Left lung (tissue), 10 donors: ENCODE data around the gene PBXIP1. TPM values are rescaled to one million over a fixed set of nuclear protein-coding genes. Genes with fewer than 3 reads are reported as not detected.

Experiments
- ATAC-seq: fragments of 200-7000 bp; cut with Tn5 transposase; one replicate; pipeline ENCODE4 v1.9.1; 2020; ENCODE audit warnings: moderate library complexity
- DNase-seq, 4 donors: peaks; one replicate each; pipeline ENCODE4 v3.0.0-alpha.2; 2013 to 2020
- H3K27ac ChIP-seq, 2 donors: fragments of 200-600 bp; sonication (generic) in 1 of 2; one replicate each; pipeline versions ENCODE4 v1.5.0 to v1.8.0; 2020 to 2021
- H3K27me3 ChIP-seq, 2 donors: fragments of 200-600 bp; sonication (generic) in 1 of 2; one replicate each; pipeline versions ENCODE4 v1.5.0 to v1.8.0; 2020 to 2021
- H3K36me3 ChIP-seq, 2 donors: fragments of 200-600 bp; sonication (generic) in 1 of 2; one replicate each; pipeline versions ENCODE4 v1.5.0 to v1.8.0; 2020 to 2021
- H3K4me1 ChIP-seq, 2 donors: fragments of 200-600 bp; one replicate each; pipeline ENCODE4 v1.8.0; 2021
- H3K4me3 ChIP-seq, 2 donors: fragments of 200-600 bp; sonication (generic) in 1 of 2; one replicate each; pipeline versions ENCODE4 v1.5.0 to v1.8.0; 2020 to 2021; ENCODE audit warnings: mild to moderate bottlenecking in 1 of 2
- H3K9me3 ChIP-seq, 2 donors: fragments of 200-600 bp; sonication (generic) in 1 of 2; one replicate each; pipeline versions ENCODE4 v1.5.0 to v1.8.0; 2020 to 2021
- CTCF ChIP-seq, 2 donors: fragments of 200-600 bp; sonication (generic) in 1 of 2; IDR thresholded peaks; one replicate each; pipeline versions ENCODE4 v1.5.0 to v1.8.0; 2021; ENCODE audit warnings: antibody characterized with exemption in 2 of 2
- intact Hi-C, 2 donors: fragments of 100-400 bp; cut with DNase I; formaldehyde crosslinking; loops; one replicate each; pipeline versions ENCODE4 v1.11.2 to v1.14.2; 2022
- polyA plus RNA-seq, 6 donors: library from polyadenylated mRNA; unstranded; fragments of 120-200 nt; gene quantifications; one replicate each; pipeline ENCODE4 v1.2.1, GENCODE V29; 2013; ENCODE audit not compliant: insufficient read length in 6 of 6
- total RNA-seq, 2 donors: library from RNA; stranded (reverse); fragmentation: NEBNext Ultra II Directional; extraction: Animal tissue kit (Norgen Biotek cat#: 25700); gene quantifications; one replicate each; pipeline ENCODE4 v1.2.1, GENCODE V29; 2021
- donor health status: DM: no; HTN: yes; CAD: no.
- donor health status: DM: no; HTN: no; CAD: no.

PBXIP1 gene
- total and polyA plus RNA-seq, 8 donors: 32.6 to 84.4 (median 79.1) TPM

- H3K27ac ChIP-seq: peak overlapping the region; percentile 92 to 96
Observed at GRCh38 chr1:155001425-155001674, 45.5 kb upstream of the PBXIP1 start.

GRCh38 chr1:155000726-155001424 is 45.0 kb upstream of the PBXIP1 start:
- Histone ChIP-seq H3K27ac (peak overlapping the region; percentile 92 to 96), H3K9me3 (no peaks in the 10 kb centered on the region), H3K27me3 (no peaks in the 10 kb centered on the region), H3K4me1 (peaks cover 30 to 59% of the 10 kb centered on the region in 2 donors), H3K36me3 (no peaks in the 10 kb centered on the region), H3K4me3 (peak overlapping the region; percentile 91 to 96)
- ATAC-seq (peak; percentile 64), DNase-seq (peak; percentile 92 to 99 (median 95))
- TF ChIP-seq CTCF (IDR thresholded peaks at IDR 0.05): no peak
- intact Hi-C loops: no loop called here

More at GRCh38 chr1:155001425-155001674, 45.5 kb upstream of the PBXIP1 start:
- no peaks in the 10 kb centered on the region for H3K9me3 ChIP-seq
- no peak for TF ChIP-seq CTCF (IDR thresholded peaks at IDR 0.05)
- H3K4me3 ChIP-seq: peak overlapping the region; percentile 91 to 96
- intact Hi-C loops: no loop called here
- peaks cover 35 to 60% of the 10 kb centered on the region in 2 donors for H3K4me1 ChIP-seq
- H3K27me3 ChIP-seq: no peaks in the 10 kb centered on the region
- ATAC-seq: no peak
- DNase-seq: no peak
- no peaks in the 10 kb centered on the region for H3K36me3 ChIP-seq

- peaks cover 25 to 59% of the 10 kb centered on the region in 2 donors for H3K4me1 ChIP-seq
- DNase-seq (peak in 1 of 4 donors; percentile 58), ATAC-seq (no peak)
- H3K27me3 ChIP-seq: no peaks in the 10 kb centered on the region
- peak overlapping the region; percentile 91 to 96 for H3K4me3 ChIP-seq
- no peak for TF ChIP-seq CTCF (IDR thresholded peaks at IDR 0.05)
- peak overlapping the region; percentile 92 to 96 for H3K27ac ChIP-seq
- no peaks in the 10 kb centered on the region for H3K9me3 ChIP-seq
- H3K36me3 ChIP-seq: no peaks in the 10 kb centered on the region
- intact Hi-C loops: no loop called here
Observed at GRCh38 chr1:155000411-155000725, 44.5 kb upstream of the PBXIP1 start.

GRCh38 chr1:154999571-155000410 is 43.9 kb upstream of the PBXIP1 start:
- peak overlapping the region; percentile 92 to 96 for H3K27ac ChIP-seq
- H3K4me3 ChIP-seq: peak overlapping the region; percentile 91 to 96
- H3K4me1 ChIP-seq: peaks cover 21 to 55% of the 10 kb centered on the region in 2 donors
- no peaks in the 10 kb centered on the region for H3K36me3 ChIP-seq
- no peaks in the 10 kb centered on the region for H3K27me3 ChIP-seq
- ATAC-seq: no peak
- no peaks in the 10 kb centered on the region for H3K9me3 ChIP-seq
- DNase-seq: peak in 2 of 4 donors; percentile 46 to 54
- intact Hi-C loops: no loop called here
- TF ChIP-seq CTCF (IDR thresholded peaks at IDR 0.05): no peak

- no peak for ATAC-seq
- H3K4me3 ChIP-seq: peak overlapping the region; percentile 91 to 96
- H3K4me1 ChIP-seq: peaks cover 15 to 47% of the 10 kb centered on the region in 2 donors
- H3K27ac ChIP-seq: peak overlapping the region in 1 of 2 donors; percentile 92
- intact Hi-C loops: no loop called here
- TF ChIP-seq CTCF (IDR thresholded peaks at IDR 0.05): peak; percentile 67 to 89
- peak; percentile 67 to 91 (median 78) for DNase-seq
- no peaks in the 10 kb centered on the region for H3K36me3 ChIP-seq
- H3K27me3 ChIP-seq: no peaks in the 10 kb centered on the region
- H3K9me3 ChIP-seq: no peaks in the 10 kb centered on the region
Observed at GRCh38 chr1:154998818-154999570, 43.1 kb upstream of the PBXIP1 start.
